ENCODE results near the gene KISS1R. TPM values are rescaled to one million over a fixed set of nuclear protein-coding genes. Genes with fewer than 3 reads are reported as not detected.

KISS1R gene
- total RNA-seq, 1 donor from 2014 or later = not detected

- DNase-seq (ENCODE audit: low read depth, low spot score) = no peak
Measured at GRCh38 chr19:919199-920050, 2.3 kb downstream of the KISS1R start.

- DNase-seq (ENCODE audit: low read depth, low spot score) = no peak
Measured at GRCh38 chr19:920051-920864, 3.1 kb downstream of the KISS1R start.

DNA sequence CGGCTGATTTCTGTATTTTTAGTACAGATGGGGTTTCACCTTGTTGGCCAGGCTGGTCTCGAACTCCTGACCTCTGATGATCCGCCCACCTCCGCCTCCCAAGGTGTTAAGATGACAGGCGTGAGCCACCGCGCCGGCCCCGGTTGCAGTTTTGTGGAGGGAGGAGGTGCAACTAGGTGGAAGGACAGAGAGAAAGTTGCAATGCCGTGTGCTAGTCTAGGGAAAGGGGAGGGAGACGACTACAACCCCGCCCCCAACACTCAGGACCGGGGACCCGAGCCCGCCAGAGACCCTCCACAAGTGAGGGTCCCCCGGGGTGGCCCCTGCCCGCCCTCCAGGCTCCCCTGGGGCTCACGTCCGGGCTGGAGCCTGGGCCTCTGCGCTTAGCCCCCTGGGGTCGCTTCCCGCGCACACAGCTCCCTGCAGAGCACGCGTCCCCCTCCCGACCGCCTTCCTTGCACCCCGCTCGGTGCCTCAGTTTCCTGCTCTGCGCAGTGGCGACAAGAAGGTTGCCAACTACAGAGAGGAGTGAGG is 7.5 kb downstream of the KISS1R start:
- no peak for DNase-seq (ENCODE audit: low read depth, low spot score)

DNA sequence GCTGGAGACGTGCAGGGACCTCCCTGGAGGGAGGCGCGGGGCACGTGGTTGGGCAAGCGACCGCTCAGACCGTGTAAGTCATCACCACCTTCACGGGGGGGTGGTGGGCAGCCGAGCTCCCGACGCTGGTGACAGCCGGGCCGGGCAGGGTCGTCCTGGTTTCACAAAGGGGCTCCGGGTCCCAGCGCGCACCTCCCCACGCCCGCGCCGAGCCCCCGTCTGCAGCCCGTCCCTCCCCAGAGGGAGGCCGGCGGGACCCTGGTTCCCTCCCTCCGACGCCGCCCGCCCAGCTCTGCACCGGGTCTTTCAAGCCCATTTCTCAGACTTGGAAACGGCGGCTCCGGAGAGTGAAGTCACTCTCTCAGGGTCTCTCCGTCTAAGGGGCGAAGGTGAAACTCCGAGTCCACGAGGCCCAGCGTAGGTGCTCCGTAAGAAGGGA is 8.0 kb downstream of the KISS1R start:
- no peak for DNase-seq (ENCODE audit: low read depth, low spot score)

DNA sequence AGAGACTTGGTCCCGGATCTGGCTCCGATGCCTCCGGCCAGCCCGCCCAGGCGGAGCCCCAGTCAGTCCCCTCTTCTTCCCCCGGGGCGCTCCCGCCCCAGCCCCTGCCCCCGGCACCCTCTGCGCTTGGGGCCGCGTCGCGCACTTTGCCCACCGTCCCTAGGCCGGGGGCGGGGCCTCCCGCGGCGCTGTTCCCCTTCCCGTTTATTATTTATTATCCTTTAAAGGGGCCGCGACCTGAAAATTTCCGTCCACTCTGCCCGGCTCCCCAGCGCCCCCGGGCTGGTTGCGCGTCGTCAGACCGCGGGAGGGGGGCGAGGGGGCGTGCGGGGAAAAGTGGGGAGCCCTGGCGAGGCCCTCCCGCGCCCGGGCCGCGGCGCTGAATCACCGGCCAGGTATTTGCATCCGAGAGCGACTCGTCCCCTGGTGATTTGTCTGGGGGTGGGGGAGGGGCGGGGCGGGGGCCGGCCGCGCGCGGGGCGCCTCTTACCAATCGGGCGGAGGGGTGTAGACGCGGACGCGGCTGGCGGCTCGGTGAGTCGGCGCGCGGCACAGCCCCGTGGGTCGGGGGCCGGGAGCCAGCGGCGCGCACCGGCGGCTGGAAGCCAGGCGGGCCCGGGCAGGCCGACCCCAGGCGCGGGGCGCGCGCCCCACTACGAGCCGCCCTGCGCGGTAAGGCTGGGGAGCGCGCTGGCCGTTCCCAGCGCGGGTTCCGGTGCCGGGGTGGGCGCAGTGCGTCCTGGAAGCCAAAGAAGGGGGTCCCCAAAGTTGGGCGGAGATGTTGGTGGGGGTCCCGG is 8.6 kb downstream of the KISS1R start, which contains the start of gene ARID3A:
TSS of gene ARID3A (plus strand) at position 510 of the 797 bp plus-strand sequence. CDS start 3,494 bp downstream, outside the sequence.
- no peak for DNase-seq (ENCODE audit: low read depth, low spot score)

GRCh38 chr19:926323-926588 is 9.1 kb downstream of the KISS1R start:
- no peak for DNase-seq (ENCODE audit: low read depth, low spot score)

DNA sequence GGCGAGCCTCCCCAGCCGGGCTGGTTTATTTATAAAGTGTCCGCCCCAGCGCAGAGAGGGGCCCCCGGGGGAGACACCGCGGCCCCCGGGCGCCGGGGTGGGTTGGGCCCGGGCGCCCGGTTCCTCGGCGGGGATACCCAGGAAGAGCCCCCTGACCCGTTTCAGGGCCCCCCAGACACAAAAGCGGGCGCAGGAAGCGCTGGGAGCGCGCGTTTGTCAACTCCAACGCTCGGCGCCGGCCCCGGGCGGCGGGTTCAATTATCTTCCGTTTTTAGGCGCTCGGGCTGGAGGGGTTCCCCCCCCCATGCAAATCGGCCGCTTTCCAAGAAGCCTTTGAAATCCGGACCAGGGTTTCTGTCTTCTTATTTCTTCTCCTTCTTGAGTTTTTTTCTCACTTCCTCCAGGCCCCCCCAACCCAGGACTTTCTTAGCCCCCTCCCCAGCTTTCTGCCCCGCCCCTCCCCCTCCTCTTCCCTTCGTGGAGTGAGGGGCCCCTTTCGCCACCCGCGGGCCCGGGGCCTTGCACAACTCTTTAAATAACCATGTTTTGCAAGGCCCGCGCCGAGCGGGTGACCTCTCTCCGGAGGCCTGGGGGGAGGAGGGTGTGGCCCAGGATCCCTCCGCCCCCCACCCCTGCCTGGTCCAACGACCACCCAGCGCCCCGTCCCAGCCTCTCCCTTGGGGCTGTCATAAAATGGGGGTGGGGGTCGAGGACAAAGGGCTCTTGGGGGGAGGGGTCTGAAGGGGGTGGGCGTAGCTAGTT is 9.6 kb downstream of the KISS1R start:
- no peak for DNase-seq (ENCODE audit: low read depth, low spot score)

DNA sequence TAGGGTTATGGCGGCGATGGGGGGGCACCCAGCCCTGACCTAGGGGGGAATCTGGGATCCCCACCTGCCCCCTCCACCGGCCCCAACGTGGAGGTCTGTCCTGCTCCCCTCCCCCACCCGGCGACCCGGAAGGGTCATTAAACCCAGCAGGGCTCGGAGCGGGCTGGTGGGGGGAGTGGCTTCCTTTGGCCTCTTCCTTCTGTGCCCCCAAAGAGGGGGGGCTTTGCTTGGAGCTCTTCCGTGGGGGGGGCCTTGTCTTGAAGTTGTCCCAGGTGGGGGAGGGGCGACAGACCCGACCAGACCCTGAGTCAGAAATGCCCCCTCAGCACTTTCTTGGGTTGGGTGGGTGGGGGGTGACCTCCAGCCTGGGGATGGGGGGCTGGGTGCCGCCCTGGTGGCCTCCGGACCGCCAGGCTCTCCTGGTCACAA is 10.2 kb downstream of the KISS1R start:
- DNase-seq (ENCODE audit: low read depth, low spot score) = no peak

DNA sequence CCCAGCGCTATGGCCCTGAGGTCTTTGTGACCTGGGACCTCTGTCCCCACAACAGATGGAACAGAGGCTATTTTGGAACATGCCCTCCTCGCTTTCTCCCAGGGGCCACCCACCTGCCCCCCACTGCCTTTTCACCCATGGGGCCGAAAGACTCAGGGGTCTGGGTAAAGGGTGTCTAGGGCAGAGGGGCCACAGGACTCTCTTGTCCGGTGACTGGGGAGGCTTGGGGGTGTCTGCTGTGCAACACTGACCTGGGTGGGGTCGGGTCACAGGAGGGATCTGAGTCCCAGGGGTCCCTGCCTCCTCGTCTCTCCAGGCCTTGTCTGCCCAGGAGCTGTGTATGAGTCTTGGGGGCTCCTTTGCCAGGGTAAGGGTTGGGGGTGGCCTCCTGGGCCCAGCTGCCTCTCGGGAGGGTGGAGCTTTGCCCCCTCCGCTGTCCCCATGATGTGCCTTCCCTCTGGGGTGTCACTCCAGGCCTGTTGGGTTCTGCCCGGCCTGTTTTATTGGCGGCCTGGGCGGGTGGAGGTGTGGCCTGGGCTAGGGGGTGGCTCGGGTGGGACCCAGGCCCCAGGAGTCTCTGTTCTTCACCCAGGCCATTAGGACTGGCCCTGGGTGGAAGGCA is 10.8 kb downstream of the KISS1R start:
- DNase-seq (ENCODE audit: low read depth, low spot score) = no peak

GRCh38 chr19:928471-929202 is 11.5 kb downstream of the KISS1R start:
- no peak for DNase-seq (ENCODE audit: low read depth, low spot score)

GRCh38 chr19:929203-929890 is 12.2 kb downstream of the KISS1R start:
- DNase-seq (ENCODE audit: low read depth, low spot score) = no peak

DNA sequence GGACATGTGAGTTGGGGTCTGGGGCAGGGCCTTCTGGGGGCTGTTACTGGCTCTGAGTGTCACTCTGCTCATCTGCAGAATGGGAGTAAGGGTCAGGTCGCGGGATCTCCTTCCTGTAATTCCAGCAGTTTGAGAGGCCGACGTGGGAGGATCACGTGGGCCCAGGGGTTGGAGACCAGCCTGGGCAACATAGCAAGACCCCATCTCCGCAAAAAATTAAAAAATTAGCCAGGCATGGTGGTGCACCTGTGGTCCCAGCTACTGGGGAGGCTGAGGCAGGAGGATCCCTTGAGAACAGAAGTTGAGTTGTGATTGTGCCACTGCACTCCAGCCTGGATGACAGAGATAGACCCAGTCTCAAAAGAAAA is 12.7 kb downstream of the KISS1R start:
- no peak for DNase-seq (ENCODE audit: low read depth, low spot score)

- no peak for DNase-seq (ENCODE audit: low read depth, low spot score)
Measured at GRCh38 chr19:931860-932647, 14.9 kb downstream of the KISS1R start.

DNA sequence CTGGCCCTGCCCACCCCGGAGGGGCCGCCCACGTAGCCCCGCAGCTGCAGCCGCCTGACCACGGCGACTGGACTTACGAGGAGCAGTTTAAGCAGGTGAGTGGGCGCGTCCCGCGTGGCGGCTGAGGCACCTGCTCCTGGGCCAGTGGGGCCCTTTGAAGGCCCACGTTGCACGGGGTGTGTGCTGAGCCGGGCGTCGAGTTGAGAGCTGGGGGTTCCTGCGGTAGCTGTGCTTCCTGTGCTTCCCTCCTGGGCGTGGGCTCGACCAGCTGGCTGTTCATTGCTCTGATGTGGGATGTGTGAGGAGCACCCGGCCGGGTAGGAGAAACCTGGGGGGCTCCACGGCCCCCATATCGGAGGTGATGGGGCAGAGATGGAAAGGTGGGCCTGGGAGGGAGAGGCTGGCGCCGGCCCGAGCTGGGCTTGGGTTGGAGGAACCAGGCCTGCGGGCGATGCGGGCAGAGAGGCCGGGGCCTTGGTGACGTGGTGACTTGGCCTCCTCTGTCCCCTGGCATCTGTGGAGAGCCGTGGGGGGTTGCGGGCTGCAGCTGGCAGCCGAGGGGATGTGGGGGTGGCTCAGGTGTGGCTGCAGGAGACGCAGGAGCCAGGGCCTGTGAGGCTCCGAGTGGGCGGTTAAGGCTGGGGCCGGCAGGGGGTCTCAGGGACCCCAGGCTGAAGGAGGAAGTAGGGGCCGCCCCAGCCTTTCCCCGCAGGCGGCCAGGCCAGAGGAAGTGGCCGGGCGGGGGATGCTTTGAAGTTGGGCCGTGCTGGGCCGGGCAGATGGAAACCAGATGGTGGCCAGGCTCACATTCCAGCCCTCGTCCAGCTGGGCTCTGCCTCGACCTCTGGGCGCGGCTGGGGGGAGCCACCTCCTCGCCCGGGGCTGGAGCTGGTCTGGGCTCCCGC is 15.8 kb downstream of the KISS1R start:
- DNase-seq (ENCODE audit: low read depth, low spot score) = no peak

- DNase-seq (ENCODE audit: low read depth, low spot score) = no peak
Measured at GRCh38 chr19:933553-933882, 16.4 kb downstream of the KISS1R start.

DNA sequence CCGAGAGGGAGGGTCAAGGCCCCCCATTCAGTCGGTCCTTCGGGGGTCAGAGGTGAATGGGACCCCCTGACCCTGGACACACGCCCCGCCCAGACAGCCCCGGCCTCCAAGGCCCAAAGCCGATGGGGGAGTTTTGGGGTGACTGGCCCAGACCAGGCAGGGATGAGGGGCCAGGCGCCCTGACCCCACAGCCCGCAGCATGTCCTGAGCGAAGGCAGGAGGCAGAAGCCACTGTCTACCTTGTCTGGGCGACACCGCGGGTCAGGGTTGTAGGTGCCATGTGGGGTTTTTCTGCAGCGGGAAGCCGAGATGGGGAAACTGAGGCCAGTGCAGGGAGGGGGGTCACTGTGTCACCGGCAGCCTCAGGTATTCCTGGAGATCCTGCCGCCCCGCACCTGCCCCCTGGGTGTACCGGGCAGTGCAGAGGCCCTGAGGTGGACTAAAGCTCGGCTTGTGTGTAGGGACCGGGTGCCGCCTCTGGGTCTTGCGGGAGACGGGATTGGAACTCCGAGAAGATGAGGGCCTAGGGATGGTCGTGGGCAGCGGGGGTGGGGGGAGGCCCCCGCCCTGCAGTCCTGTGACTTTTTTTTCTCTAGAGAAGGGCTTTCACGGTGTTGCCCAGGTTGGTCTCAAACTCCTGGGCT is 17.2 kb downstream of the KISS1R start:
- DNase-seq (ENCODE audit: low read depth, low spot score) = no peak
